Left lung (tissue), 10 donors: Measurements from ENCODE around the gene PML. TPM values are rescaled to one million over a fixed set of nuclear protein-coding genes. Genes with fewer than 3 reads are reported as not detected.

Experiments used
- ATAC-seq: fragments of 200-7000 bp; cut with Tn5 transposase; one replicate; pipeline ENCODE4 v1.9.1; 2020; ENCODE audit warnings: moderate library complexity
- DNase-seq, 4 donors: peaks; one replicate each; pipeline ENCODE4 v3.0.0-alpha.2; 2013 to 2020
- H3K27ac ChIP-seq, 2 donors: fragments of 200-600 bp; sonication (generic) in 1 of 2; one replicate each; pipeline versions ENCODE4 v1.5.0 to v1.8.0; 2020 to 2021
- H3K27me3 ChIP-seq, 2 donors: fragments of 200-600 bp; sonication (generic) in 1 of 2; one replicate each; pipeline versions ENCODE4 v1.5.0 to v1.8.0; 2020 to 2021
- H3K36me3 ChIP-seq, 2 donors: fragments of 200-600 bp; sonication (generic) in 1 of 2; one replicate each; pipeline versions ENCODE4 v1.5.0 to v1.8.0; 2020 to 2021
- H3K4me1 ChIP-seq, 2 donors: fragments of 200-600 bp; one replicate each; pipeline ENCODE4 v1.8.0; 2021
- H3K4me3 ChIP-seq, 2 donors: fragments of 200-600 bp; sonication (generic) in 1 of 2; one replicate each; pipeline versions ENCODE4 v1.5.0 to v1.8.0; 2020 to 2021; ENCODE audit warnings: mild to moderate bottlenecking in 1 of 2
- H3K9me3 ChIP-seq, 2 donors: fragments of 200-600 bp; sonication (generic) in 1 of 2; one replicate each; pipeline versions ENCODE4 v1.5.0 to v1.8.0; 2020 to 2021
- intact Hi-C, 2 donors: fragments of 100-400 bp; cut with DNase I; formaldehyde crosslinking; loops; one replicate each; pipeline versions ENCODE4 v1.11.2 to v1.14.2; 2022
- polyA plus RNA-seq, 6 donors: library from polyadenylated mRNA; unstranded; fragments of 120-200 nt; gene quantifications; one replicate each; pipeline ENCODE4 v1.2.1, GENCODE V29; 2013; ENCODE audit not compliant: insufficient read length in 6 of 6
- total RNA-seq, 2 donors: library from RNA; stranded (reverse); fragmentation: NEBNext Ultra II Directional; extraction: Animal tissue kit (Norgen Biotek cat#: 25700); gene quantifications; one replicate each; pipeline ENCODE4 v1.2.1, GENCODE V29; 2021
- TF ChIP-seq, protein P1 (sequence below), 2 donors: fragments of 200-600 bp; sonication (generic) in 1 of 2; IDR thresholded peaks; one replicate each; pipeline versions ENCODE4 v1.5.0 to v1.8.0; 2021; ENCODE audit warnings: antibody characterized with exemption in 2 of 2
- donor health status: DM: no; HTN: yes; CAD: no.
- donor health status: DM: no; HTN: no; CAD: no.

PML gene
- total and polyA plus RNA-seq, 8 donors, result 41.8 to 75.2 (median 48.9) TPM

- H3K27ac ChIP-seq, result no peak overlapping the region
Measured at GRCh38 chr15:74027688-74028087, 33.2 kb downstream of the PML start.

GRCh38 chr15:74028646-74029045 lies 34.1 kb downstream of the PML start:
- no peak for ATAC-seq
- no peak overlapping the region for H3K27ac ChIP-seq
- peaks cover 0 to 38% of the 10 kb centered on the region in 2 donors for H3K4me1 ChIP-seq
- DNase-seq, result no peak
- TF ChIP-seq, protein P1, sequence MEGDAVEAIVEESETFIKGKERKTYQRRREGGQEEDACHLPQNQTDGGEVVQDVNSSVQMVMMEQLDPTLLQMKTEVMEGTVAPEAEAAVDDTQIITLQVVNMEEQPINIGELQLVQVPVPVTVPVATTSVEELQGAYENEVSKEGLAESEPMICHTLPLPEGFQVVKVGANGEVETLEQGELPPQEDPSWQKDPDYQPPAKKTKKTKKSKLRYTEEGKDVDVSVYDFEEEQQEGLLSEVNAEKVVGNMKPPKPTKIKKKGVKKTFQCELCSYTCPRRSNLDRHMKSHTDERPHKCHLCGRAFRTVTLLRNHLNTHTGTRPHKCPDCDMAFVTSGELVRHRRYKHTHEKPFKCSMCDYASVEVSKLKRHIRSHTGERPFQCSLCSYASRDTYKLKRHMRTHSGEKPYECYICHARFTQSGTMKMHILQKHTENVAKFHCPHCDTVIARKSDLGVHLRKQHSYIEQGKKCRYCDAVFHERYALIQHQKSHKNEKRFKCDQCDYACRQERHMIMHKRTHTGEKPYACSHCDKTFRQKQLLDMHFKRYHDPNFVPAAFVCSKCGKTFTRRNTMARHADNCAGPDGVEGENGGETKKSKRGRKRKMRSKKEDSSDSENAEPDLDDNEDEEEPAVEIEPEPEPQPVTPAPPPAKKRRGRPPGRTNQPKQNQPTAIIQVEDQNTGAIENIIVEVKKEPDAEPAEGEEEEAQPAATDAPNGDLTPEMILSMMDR (IDR thresholded peaks at IDR 0.05), result no peak
- H3K36me3 ChIP-seq, result peaks cover 0 to 94% of the 10 kb centered on the region in 2 donors
- H3K27me3 ChIP-seq, result no peaks in the 10 kb centered on the region
- H3K4me3 ChIP-seq, result no peak overlapping the region
- intact Hi-C loops, result no loop called here
- no peaks in the 10 kb centered on the region for H3K9me3 ChIP-seq

More at GRCh38 chr15:74027688-74028087, 33.2 kb downstream of the PML start:
- H3K4me1 ChIP-seq, result peaks cover 0 to 39% of the 10 kb centered on the region in 2 donors
- ATAC-seq (peak; percentile 64), DNase-seq (peak in 1 of 4 donors; percentile 30)
- no peaks in the 10 kb centered on the region for H3K9me3 ChIP-seq
- H3K4me3 ChIP-seq, result no peak overlapping the region
- H3K36me3 ChIP-seq, result peaks cover 0 to 94% of the 10 kb centered on the region in 2 donors
- TF ChIP-seq, protein P1 (IDR thresholded peaks at IDR 0.05), result no peak
- no peaks in the 10 kb centered on the region for H3K27me3 ChIP-seq
- intact Hi-C loops, result no loop called here

- peak overlapping the region in 1 of 2 donors; percentile 25 for H3K27ac ChIP-seq
- TF ChIP-seq, protein P1 (IDR thresholded peaks at IDR 0.05), result no peak
- no peaks in the 10 kb centered on the region for H3K9me3 ChIP-seq
- H3K27me3 ChIP-seq, result no peaks in the 10 kb centered on the region
- ATAC-seq (no peak), DNase-seq (peak in 1 of 4 donors; percentile 10)
- H3K4me1 ChIP-seq, result peaks cover 0 to 24% of the 10 kb centered on the region in 2 donors
- intact Hi-C loops, result no loop called here
- peaks cover 0 to 94% of the 10 kb centered on the region in 2 donors for H3K36me3 ChIP-seq
- no peak overlapping the region for H3K4me3 ChIP-seq
Measured at GRCh38 chr15:74032046-74032445, 37.5 kb downstream of the PML start.

GRCh38 chr15:74032606-74033561 lies 38.4 kb downstream of the PML start:
- TF ChIP-seq, protein P1 (IDR thresholded peaks at IDR 0.05), result no peak
- Histone ChIP-seq H3K4me1 (peaks cover 0 to 18% of the 10 kb centered on the region in 2 donors), H3K27me3 (no peaks in the 10 kb centered on the region), H3K4me3 (no peak overlapping the region), H3K36me3 (peaks cover 0 to 94% of the 10 kb centered on the region in 2 donors), H3K9me3 (no peaks in the 10 kb centered on the region), H3K27ac (peak overlapping the region in 1 of 2 donors; percentile 25)
- DNase-seq (no peak), ATAC-seq (no peak)
- intact Hi-C loops, result no loop called here

DNA sequence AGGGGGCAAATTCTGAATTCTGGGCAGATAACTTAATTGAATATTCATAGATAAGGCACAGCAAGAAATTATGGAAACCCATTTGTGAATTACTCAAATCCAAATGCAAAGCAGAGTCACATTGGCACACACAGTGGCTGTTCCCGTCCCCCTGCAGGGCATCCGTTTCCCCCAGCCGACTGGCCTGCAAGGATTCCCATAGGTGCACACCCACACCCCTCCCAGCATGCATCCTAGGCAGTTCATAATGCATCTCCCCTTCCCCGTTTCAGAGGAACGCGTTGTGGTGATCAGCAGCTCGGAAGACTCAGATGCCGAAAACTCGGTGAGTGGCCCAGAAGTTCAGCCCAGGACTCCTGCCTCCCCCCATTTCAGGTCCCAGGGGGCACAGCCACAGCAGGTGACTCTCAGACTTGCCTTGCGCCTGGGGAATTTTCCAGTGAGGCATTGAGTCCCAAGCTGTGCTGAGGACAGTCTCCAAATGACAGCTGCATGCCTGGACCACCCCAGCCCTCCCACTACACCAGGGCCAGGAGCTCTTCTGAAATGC lies 39.8 kb downstream of the PML start:
- no peak overlapping the region for H3K4me3 ChIP-seq
- TF ChIP-seq, protein P1 (IDR thresholded peaks at IDR 0.05), result no peak
- H3K27me3 ChIP-seq, result no peaks in the 10 kb centered on the region
- ATAC-seq (no peak), DNase-seq (no peak)
- no peak overlapping the region for H3K27ac ChIP-seq
- peaks cover 5 to 18% of the 10 kb centered on the region in 2 donors for H3K4me1 ChIP-seq
- H3K36me3 ChIP-seq, result peaks cover 0 to 93% of the 10 kb centered on the region in 2 donors
- intact Hi-C loops, result no loop called here
- no peaks in the 10 kb centered on the region for H3K9me3 ChIP-seq
